ENCODE data around the gene SERPINB10. TPM values are rescaled to one million over a fixed set of nuclear protein-coding genes. Genes with fewer than 3 reads are reported as not detected.

Gene SERPINB10
- polyA plus RNA-seq, 2 of the 4 experiments (the other 2 are of a cell fraction), result not detected

DNA sequence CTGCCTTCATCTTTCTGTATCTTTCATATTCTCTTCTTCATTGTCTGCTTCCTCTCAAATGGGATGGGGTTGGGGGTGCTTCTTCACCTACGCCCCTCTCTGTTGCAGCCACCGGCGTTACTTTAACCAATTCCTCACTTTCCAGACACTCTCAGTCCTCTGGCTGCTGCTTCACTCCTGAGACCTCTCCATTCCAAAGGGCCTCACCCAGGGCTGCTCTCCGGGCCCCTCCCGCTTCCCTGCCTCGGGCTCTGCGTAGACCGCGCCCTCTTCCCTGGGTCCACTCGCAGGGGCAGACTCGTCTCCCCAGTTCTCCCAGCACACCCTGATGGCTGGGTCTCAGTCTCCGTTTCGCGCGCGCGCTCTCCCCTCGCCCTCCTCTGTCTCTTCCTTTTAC lies 63.0 kb downstream of the SERPINB10 start:
- ChIA-PET POLR2A (interaction anchor here (0.5 to 1.2 kb wide), 12 partner anchors 9 to 549 kb away, joined by 3 to 6 read pairs (median 3); partner anchors contain the start of gene VPS4B), CTCF (no interaction called here)
- H3K9me3 ChIP-seq, result no peaks in the 10 kb centered on the region
- DNase-seq (ENCODE audit: low read depth in 1 of 2, low spot score in 1 of 2) (no peak), ATAC-seq (peak; percentile 61 to 62), FAIRE-seq (no peak)
- 51% methylated on average over 18 of the region's 18 CpGs for WGBS (ENCODE audit: missing lambda C conversion rate)
- H3K4me2 ChIP-seq, result peak overlapping the region; percentile 81
- peak overlapping the region; percentile 96 to 97 for H3K27ac ChIP-seq
- peaks cover 6% of the 10 kb centered on the region; the same call in 1 of the 3 replicates for H3K4me1 ChIP-seq
- TF ChIP-seq KDM1A (IDR thresholded peaks at IDR 0.05; ENCODE audit: low read depth) (no peak), MYC (IDR thresholded peaks at IDR 0.05; ENCODE audit: borderline replicate concordance, low read length) (no peak), CHD2 (IDR thresholded peaks at IDR 0.05; ENCODE audit: low read length, partially characterized antibody) (no peak), PHF8 (IDR thresholded peaks at IDR 0.05; ENCODE audit: borderline replicate concordance, low read depth) (no peak), FOSB (CRISPR knock-in tag; IDR thresholded peaks at IDR 0.05) (no peak), ZC3H11A (IDR thresholded peaks at IDR 0.05) (no peak), FOSL2 (IDR thresholded peaks at IDR 0.05) (no peak), FOSL2 (CRISPR knock-in tag; IDR thresholded peaks at IDR 0.05) (no peak), BHLHE40 (IDR thresholded peaks at IDR 0.05; ENCODE audit: low read depth, low read length) (no peak), MAFK (IDR thresholded peaks at IDR 0.05; ENCODE audit: partially characterized antibody) (no peak)
- TF ChIP-seq, protein P1, sequence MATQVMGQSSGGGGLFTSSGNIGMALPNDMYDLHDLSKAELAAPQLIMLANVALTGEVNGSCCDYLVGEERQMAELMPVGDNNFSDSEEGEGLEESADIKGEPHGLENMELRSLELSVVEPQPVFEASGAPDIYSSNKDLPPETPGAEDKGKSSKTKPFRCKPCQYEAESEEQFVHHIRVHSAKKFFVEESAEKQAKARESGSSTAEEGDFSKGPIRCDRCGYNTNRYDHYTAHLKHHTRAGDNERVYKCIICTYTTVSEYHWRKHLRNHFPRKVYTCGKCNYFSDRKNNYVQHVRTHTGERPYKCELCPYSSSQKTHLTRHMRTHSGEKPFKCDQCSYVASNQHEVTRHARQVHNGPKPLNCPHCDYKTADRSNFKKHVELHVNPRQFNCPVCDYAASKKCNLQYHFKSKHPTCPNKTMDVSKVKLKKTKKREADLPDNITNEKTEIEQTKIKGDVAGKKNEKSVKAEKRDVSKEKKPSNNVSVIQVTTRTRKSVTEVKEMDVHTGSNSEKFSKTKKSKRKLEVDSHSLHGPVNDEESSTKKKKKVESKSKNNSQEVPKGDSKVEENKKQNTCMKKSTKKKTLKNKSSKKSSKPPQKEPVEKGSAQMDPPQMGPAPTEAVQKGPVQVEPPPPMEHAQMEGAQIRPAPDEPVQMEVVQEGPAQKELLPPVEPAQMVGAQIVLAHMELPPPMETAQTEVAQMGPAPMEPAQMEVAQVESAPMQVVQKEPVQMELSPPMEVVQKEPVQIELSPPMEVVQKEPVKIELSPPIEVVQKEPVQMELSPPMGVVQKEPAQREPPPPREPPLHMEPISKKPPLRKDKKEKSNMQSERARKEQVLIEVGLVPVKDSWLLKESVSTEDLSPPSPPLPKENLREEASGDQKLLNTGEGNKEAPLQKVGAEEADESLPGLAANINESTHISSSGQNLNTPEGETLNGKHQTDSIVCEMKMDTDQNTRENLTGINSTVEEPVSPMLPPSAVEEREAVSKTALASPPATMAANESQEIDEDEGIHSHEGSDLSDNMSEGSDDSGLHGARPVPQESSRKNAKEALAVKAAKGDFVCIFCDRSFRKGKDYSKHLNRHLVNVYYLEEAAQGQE (IDR thresholded peaks at IDR 0.05), result no peak
- TF ChIP-seq, protein P2, sequence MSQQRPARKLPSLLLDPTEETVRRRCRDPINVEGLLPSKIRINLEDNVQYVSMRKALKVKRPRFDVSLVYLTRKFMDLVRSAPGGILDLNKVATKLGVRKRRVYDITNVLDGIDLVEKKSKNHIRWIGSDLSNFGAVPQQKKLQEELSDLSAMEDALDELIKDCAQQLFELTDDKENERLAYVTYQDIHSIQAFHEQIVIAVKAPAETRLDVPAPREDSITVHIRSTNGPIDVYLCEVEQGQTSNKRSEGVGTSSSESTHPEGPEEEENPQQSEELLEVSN (IDR thresholded peaks at IDR 0.05; ENCODE audit: borderline replicate concordance, low read depth), result no peak
- H3K4me3 ChIP-seq, result peak overlapping the region; percentile 74

DNA sequence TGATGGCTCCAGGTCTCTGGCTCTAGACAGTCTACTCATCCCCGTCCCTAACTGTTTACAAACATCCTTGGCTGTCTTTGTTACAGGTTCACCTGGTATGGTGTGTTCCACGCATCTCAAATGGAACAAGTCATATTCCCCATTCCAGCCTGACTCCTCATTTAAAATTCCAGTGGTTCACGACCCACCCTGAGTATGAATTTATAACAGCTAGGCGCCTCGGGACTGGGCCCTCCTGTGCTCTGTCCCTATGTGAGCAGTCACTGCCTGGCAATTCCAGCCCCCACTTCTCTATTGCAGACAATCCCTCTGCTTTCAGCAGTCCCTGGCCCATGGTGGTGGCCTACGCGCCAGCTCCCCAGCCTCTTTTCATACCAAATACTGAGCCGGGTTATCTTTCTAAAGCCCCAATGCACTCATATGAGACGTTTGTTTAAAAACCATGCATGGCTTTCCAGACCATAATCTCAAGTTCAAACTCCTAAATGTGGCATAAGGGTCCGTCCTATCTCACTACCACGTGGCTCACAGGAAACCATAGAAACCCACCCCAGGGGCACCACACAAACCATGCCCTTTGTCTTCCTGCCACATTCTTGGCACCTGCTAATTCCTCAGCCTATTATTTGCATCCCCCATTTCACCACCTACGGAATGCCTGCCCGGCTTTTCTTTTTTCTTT lies 63.7 kb downstream of the SERPINB10 start:
- no peaks in the 10 kb centered on the region for H3K9me3 ChIP-seq
- DNase-seq (ENCODE audit: low read depth in 1 of 2, low spot score in 1 of 2) (no peak), ATAC-seq (no peak), FAIRE-seq (no peak)
- 94% methylated on average over 13 of the region's 13 CpGs for WGBS (ENCODE audit: missing lambda C conversion rate)
- peak overlapping the region; percentile 74; the same call in 2 of the 3 replicates for H3K4me3 ChIP-seq
- peak overlapping the region; percentile 81 for H3K4me2 ChIP-seq
- H3K27ac ChIP-seq, result peak overlapping the region; percentile 96 to 97; a peak in 5 of 6 replicates
- ChIA-PET POLR2A (interaction anchor here (1.2 kb wide), 1 partner anchor 549 kb away, joined by 4 read pairs; the partner anchor contains the start of gene VPS4B), CTCF (no interaction called here)
- TF ChIP-seq HOXB5 (CRISPR knock-in tag; IDR thresholded peaks at IDR 0.05) (no peak), RAD21 (conservative IDR thresholded peaks at IDR 0.05 in 1 of 2, IDR thresholded peaks at IDR 0.05 in 1 of 2) (no peak), FOXS1 (CRISPR knock-in tag; IDR thresholded peaks at IDR 0.05) (no peak), ESRRA (IDR thresholded peaks at IDR 0.05; ENCODE audit: borderline replicate concordance, low read length) (no peak), TP53 (CRISPR knock-in tag; IDR thresholded peaks at IDR 0.05) (no peak), KDM1A (IDR thresholded peaks at IDR 0.05; ENCODE audit: low read depth) (no peak), RCOR1 (IDR thresholded peaks at IDR 0.05; ENCODE audit: low read depth, low read length) (no peak), MAFK (IDR thresholded peaks at IDR 0.05; ENCODE audit: partially characterized antibody) (no peak), SREBF2 (IDR thresholded peaks at IDR 0.05) (no peak), HOXB13 (CRISPR knock-in tag; IDR thresholded peaks at IDR 0.05; ENCODE audit: low read depth) (no peak), HDAC2 (IDR thresholded peaks at IDR 0.05) (no peak), POLR2AphosphoS2 (conservative IDR thresholded peaks at IDR 0.05; ENCODE audit: low read length) (no peak), PHF8 (IDR thresholded peaks at IDR 0.05; ENCODE audit: borderline replicate concordance, low read depth) (no peak), RFX5 (IDR thresholded peaks at IDR 0.05) (no peak), NPAS2 (CRISPR knock-in tag; IDR thresholded peaks at IDR 0.05; ENCODE audit: borderline replicate concordance) (no peak), JUN (IDR thresholded peaks at IDR 0.05) (no peak), RARB (CRISPR knock-in tag; IDR thresholded peaks at IDR 0.05) (no peak), HOXA7 (CRISPR knock-in tag; IDR thresholded peaks at IDR 0.05) (no peak)
- TF ChIP-seq, protein P3, sequence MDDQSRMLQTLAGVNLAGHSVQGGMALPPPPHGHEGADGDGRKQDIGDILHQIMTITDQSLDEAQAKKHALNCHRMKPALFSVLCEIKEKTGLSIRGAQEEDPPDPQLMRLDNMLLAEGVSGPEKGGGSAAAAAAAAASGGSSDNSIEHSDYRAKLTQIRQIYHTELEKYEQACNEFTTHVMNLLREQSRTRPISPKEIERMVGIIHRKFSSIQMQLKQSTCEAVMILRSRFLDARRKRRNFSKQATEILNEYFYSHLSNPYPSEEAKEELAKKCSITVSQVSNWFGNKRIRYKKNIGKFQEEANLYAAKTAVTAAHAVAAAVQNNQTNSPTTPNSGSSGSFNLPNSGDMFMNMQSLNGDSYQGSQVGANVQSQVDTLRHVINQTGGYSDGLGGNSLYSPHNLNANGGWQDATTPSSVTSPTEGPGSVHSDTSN (IDR thresholded peaks at IDR 0.05), result no peak
- TF ChIP-seq, protein P1 (IDR thresholded peaks at IDR 0.05), result no peak
- H3K4me1 ChIP-seq, result peaks cover 6% of the 10 kb centered on the region; the same call in 1 of the 3 replicates
